ENCODE results near the gene MAP4K5. TPM values are rescaled to one million over a fixed set of nuclear protein-coding genes. Genes with fewer than 3 reads are reported as not detected.

MAP4K5 gene
- total RNA-seq, 1 experiment from 2014 or later, result 42.7 TPM

GRCh38 chr14:50544911-50545310, 12.5 kb upstream of the MAP4K5 start:
- Histone ChIP-seq H3K79me1 (ENCODE audit: insufficient read depth, low read depth, low read length, poor library complexity, severe bottlenecking) (no peaks in the 10 kb centered on the region), H3K14ac (ENCODE audit: insufficient read depth, low read length) (no peak overlapping the region), H3K4me1 (ENCODE audit: insufficient read depth, low read length) (no peaks in the 10 kb centered on the region), H3K79me2 (ENCODE audit: insufficient read depth, low read length) (no peaks in the 10 kb centered on the region), H3K9me3 (ENCODE audit: control insufficient read depth, low read depth, low read length) (no peaks in the 10 kb centered on the region), H2BK5ac (ENCODE audit: insufficient read length, low read length) (no peak overlapping the region), H3T11ph (ENCODE audit: low read length) (no peak overlapping the region), H2AFZ (ENCODE audit: low read length) (no peak overlapping the region), H4K20me1 (ENCODE audit: control insufficient read depth, insufficient read depth, insufficient read length) (no peaks in the 10 kb centered on the region), H2AK5ac (ENCODE audit: insufficient read length, low read length) (no peak overlapping the region), H3K27me3 (ENCODE audit: insufficient read depth, low read length) (no peaks in the 10 kb centered on the region), H4K91ac (ENCODE audit: insufficient read length, low read depth, low read length) (no peak overlapping the region), H3K9ac (ENCODE audit: extremely low read depth, insufficient read length, low read length) (no peak overlapping the region), H2BK15ac (ENCODE audit: low read depth, low read length) (no peak overlapping the region), H2BK20ac (ENCODE audit: low read depth, low read length, poor library complexity, severe bottlenecking) (no peak overlapping the region), H3K4ac (ENCODE audit: low read depth, low read length) (no peak overlapping the region), H2BK120ac (ENCODE audit: low read depth, low read length, poor library complexity, severe bottlenecking) (no peak overlapping the region), H3K4me2 (ENCODE audit: insufficient read depth, insufficient read length, low read length) (no peak overlapping the region), H3K18ac (ENCODE audit: insufficient read length, low read depth, low read length) (no peak overlapping the region), H3K27ac (ENCODE audit: insufficient read length, low read depth, low read length) (no peak overlapping the region), H3K23me2 (ENCODE audit: insufficient read length, low read depth, low read length, poor library complexity, severe bottlenecking) (no peaks in the 10 kb centered on the region), H3K23ac (ENCODE audit: insufficient read length, low read depth, low read length) (no peak overlapping the region), H3K56ac (ENCODE audit: insufficient read length, low read depth, low read length) (no peak overlapping the region), H4K8ac (replicated peaks; ENCODE audit: insufficient read length, low read depth, low read length) (no peak overlapping the region), H4K5ac (ENCODE audit: insufficient read length, low read depth, low read length) (no peak overlapping the region), H2BK12ac (ENCODE audit: insufficient read length, low read depth, low read length) (no peak overlapping the region)
- Mint-ChIP-seq H3K4me1 (no peaks in the 10 kb centered on the region), H3K4me3 (no peak overlapping the region), H3K36me3 (ENCODE audit: insufficient read depth in 1 of 3, low read depth in 3 of 3) (no peaks in the 10 kb centered on the region), H3K27ac (no peak overlapping the region), H3K27me3 (ENCODE audit: low read depth) (no peaks in the 10 kb centered on the region; the same call in 1 of the 2 replicates), H3K9me3 (no peaks in the 10 kb centered on the region)
- no CpG with 5 or more reads among the region's 3 CpGs for WGBS (ENCODE audit: extremely low coverage, insufficient read length, low lambda C conversion rate)
- no peak for TF ChIP-seq CTCF (conservative IDR thresholded peaks at IDR 0.05)
- DNase-seq, result no peak

Data from H9 (cell line).